GOT3 (cell line): Measurements from ENCODE around the gene ELSPBP1.
"Not testable (repeated sequence)": the region's sequence is repeated elsewhere in the genome, so short reads cannot be mapped to it uniquely, and the experiment has no call there.

Source experiments
- DNase-seq: peaks from one replicate; lab custom pipeline; 2025; ENCODE audit warnings: mixed read lengths; lab: John Stamatoyannopoulos, UW

ELSPBP1 gene

GRCh38 chr19:48041877-48042580 lies 47.6 kb downstream of the ELSPBP1 start:
- DNase-seq, result no peak

GRCh38 chr19:48043675-48044258 lies 49.3 kb downstream of the ELSPBP1 start, which contains the start of gene CABP5:
TSS of gene CABP5 (minus strand) at chr19:48044079. CDS start at chr19:48043922, 157 bp downstream.
- DNase-seq, result no peak

GRCh38 chr19:48044561-48044960 lies 50.1 kb downstream of the ELSPBP1 start:
- DNase-seq, result no peak

- DNase-seq, result no peak
Measured at GRCh38 chr19:48051335-48052033, 57.1 kb downstream of the ELSPBP1 start.

GRCh38 chr19:48053076-48053475 lies 58.6 kb downstream of the ELSPBP1 start:
- DNase-seq, result no peak

GRCh38 chr19:48053856-48054255 lies 59.4 kb downstream of the ELSPBP1 start:
- no peak for DNase-seq

GRCh38 chr19:48059331-48059730 lies 64.9 kb downstream of the ELSPBP1 start:
- DNase-seq, result no peak

GRCh38 chr19:48060381-48060780 lies 65.9 kb downstream of the ELSPBP1 start:
- no peak for DNase-seq

GRCh38 chr19:48061401-48062344 lies 67.2 kb downstream of the ELSPBP1 start:
- DNase-seq, result no peak

- no peak for DNase-seq
Measured at GRCh38 chr19:48064509-48064908, 70.1 kb downstream of the ELSPBP1 start.

- no peak for DNase-seq
Measured at GRCh38 chr19:48069435-48069834, 75.0 kb downstream of the ELSPBP1 start.

GRCh38 chr19:48070177-48070769 lies 75.8 kb downstream of the ELSPBP1 start:
- DNase-seq, result not testable (repeated sequence)
